Ovary (tissue), 3 donors: ENCODE measurements around the gene OBP2B.

Experiments used
- CTCF ChIP-seq, 3 donors: fragments of 450-650 bp in 2 of 3; fragments of 200-600 bp in 1 of 3; IDR thresholded peaks; one replicate each; pipeline versions ENCODE4 v1.5.1 to v1.8.0; 2016 to 2022; ENCODE audit warnings: antibody characterized with exemption in 3 of 3, mild to moderate bottlenecking in 1 of 3
- EP300 ChIP-seq: sonication (generic); formaldehyde crosslinking; IDR thresholded peaks from one replicate; pipeline ENCODE4 v1.6.1; 2017; ENCODE audit warnings: antibody characterized with exemption
- POLR2A ChIP-seq: fragments of 450-650 bp; IDR thresholded peaks from one replicate; pipeline ENCODE4 v1.6.1; 2017; ENCODE audit warnings: antibody characterized with exemption, mild to moderate bottlenecking, moderate library complexity
- donor health status: DM: no; HTN: no; CAD: no.

GRCh38 chr9:133207540-133208170, 1.4 kb downstream of the OBP2B start:
- no peak for TF ChIP-seq POLR2A
- TF ChIP-seq CTCF (IDR thresholded peaks at IDR 0.05), result no peak
- TF ChIP-seq EP300, result no peak
